SHP77 treated with DMSO at 0.1 percent for 48 hours (cell line): ENCODE data around the gene PDK2.
"Not testable (repeated sequence)": the region's sequence is repeated elsewhere in the genome, so short reads cannot be mapped to it uniquely, and the experiment has no call there.

ENCODE experiments used
- DNase-seq: peaks from one replicate; lab custom pipeline; 2025; lab: John Stamatoyannopoulos, UW

The PDK2 gene

DNA sequence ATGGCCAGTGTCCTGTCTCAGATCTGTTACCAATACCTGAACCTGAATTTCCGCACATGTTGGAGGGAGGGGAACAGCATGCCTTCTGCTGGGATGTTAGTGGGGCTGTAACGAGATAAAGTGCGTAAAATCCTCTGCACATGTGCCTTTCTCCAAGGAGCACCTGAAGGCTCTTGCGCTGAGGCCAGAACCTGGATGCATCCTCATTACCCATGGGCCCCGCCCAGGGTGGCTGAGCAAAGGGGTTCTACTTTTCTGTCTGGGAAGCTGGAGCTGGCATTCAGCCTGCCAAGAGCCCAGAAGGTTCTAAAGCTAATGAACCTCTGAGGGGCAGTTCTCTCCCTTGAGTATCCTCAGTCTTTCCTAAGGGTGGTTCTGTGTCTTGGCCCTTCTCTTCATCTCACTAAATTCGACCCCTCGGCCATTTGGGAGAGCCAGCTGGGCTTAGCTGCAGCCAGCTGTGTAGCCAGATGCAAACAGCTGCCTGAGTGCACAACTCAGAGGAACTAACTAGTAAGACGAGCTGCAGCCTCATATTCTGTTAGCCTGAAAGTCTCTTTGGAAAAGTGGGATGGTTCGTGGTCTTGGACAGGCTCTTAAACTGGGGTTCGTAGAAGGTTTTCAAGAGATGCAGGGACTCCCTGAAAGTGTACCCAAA lies 36.7 kb upstream of the PDK2 start:
- no peak for DNase-seq

GRCh38 chr17:50059256-50059655 lies 35.9 kb upstream of the PDK2 start:
- DNase-seq, result no peak

DNA sequence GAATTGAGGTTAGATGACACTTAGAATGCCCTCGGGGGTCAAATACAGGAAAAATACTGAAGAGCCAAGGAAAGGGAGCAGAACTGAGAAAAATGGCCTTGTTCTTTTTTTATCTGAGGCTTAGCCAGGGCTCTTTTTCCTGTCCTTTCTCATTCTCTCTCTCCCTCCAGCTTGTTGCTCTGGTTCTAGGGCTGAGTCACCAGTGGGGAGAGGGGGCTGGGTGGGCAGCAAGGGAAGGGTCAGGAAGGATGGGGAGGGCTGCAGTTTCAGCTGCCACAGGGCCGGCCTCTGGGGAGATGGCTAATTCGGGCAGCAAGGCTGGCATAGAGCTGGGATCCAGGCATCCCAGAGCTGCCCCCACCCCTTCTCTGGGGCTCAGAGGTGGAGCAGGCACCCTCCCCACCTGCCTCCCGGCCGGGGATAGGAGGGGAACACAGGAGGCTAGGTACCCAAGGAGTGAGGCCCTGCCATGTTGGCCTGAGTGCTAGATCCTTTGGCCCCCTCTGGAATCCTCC lies 35.3 kb upstream of the PDK2 start:
- no peak for DNase-seq

DNA sequence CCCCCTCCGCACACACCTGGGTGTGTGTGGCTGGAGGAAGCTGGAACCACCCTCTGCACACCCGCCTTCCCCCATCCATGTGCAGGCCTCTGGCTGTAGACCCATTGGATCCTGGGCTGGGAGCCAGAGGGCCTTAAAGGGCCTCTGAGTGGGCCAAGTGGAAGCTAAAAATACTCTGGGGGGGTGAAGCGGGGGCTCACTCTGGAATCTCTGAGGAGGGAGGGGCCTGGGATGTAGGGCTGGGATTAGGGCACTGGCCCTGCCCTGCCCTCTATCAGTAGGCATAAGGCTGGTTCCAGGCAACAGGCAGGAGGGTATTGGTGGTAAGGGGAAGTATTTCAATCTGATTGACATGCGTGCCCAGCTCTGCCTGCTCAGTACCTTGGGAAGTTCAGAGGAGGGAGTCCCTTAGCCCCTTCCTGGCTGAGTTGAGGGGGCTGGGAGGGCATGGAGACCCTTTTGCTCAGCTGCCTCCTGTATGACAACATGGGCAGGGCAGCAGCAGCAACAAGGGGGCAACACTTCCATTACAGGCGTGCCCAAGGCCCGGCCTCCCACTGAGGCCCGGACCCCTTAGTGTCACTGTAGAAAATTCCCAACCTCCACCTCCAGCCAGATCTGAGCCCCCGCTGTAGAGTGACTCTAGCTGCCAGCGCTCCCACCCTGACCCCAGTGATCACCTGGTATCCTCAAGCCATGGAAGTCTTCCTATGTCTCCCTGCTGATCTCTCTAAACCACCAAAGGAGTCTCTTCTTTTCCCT lies 34.0 kb upstream of the PDK2 start:
- no peak for DNase-seq

- not testable (repeated sequence) for DNase-seq
Measured at GRCh38 chr17:50061713-50062045, 33.5 kb upstream of the PDK2 start.

DNA sequence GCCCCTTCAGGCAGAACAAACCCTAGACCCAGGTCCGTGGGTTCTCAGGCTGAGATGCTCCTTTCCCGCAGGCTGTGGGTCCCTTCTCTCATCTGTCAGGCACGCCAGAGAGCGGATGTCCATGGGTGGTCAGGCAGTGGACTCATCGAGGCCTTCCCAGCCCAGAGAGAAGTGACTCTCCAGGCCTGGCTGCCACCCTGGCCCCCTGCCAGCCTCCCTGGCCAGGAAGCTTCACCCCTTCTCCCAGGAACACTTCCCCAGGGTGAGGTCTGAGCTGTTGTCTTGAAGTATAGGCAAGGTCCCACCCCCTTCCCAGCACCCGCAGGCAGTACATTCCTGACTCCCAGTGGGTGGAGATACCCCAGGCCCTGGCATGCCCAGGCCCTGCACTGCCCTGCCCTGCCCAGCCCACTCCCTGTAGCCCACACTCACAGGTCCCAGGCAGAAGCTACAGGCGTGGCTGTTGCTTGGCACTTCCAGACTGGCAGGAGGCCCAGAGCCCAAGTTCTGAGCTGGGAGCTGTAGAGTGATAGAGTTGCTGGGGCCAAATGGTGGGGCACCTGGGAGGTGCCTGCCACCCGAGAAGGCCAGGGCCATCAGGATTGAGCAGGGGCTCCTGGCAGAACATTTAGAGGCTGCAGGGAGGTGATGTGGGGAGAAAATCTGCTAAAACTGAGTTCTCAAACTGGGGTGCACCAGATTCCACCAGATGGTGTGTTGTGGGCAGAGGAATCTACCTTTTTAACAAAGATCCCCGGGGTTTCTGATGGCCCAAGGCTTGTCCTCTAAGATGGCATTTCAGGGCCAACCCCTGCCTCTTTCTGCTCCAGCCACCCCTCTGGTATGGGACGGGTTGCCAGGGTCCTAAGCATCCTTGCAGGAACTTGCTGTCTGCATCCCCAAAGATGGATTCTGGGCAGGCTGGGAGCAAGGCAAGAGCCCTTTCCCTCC lies 32.6 kb upstream of the PDK2 start:
- DNase-seq, result no peak

- DNase-seq, result no peak
Measured at GRCh38 chr17:50063561-50064252, 31.4 kb upstream of the PDK2 start.

DNA sequence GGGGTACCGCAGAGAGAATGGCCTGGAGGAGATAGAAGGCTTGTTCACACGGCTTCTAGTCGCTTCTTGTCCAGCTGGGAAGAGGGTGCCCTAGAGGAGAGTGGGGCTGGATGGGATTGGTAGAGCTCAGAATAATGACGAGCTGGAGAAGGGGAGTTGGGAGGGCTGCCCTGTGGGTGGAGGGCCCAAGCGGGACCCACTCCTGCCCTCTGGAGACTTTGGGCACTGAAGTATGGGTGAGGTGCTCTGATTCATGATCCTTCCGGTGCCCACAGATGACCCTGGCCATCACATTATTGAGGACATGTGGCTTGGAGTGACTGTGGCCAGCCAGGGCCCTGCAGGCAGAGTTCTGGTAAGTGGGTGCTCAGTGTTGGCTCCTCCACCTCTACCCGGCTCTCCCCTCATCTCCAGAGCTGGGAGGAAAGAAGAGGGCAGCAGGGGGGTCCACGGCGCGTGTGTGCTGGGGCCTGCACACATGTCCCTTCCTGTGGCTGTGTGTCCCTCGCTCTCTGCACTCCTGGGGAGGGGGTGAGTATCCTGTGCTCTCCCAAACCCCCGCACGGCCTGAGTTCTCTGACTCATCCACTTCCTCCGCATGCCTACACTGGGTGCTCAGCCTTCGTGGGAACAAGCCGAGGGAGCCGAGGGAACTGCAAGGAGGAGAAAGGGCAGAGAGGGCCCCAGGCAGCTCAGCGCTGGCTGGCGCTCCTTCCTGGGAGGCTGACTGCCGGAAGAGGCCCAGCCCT lies 30.7 kb upstream of the PDK2 start:
- DNase-seq, result no peak

GRCh38 chr17:50065056-50065455 lies 30.1 kb upstream of the PDK2 start:
- no peak for DNase-seq

DNA sequence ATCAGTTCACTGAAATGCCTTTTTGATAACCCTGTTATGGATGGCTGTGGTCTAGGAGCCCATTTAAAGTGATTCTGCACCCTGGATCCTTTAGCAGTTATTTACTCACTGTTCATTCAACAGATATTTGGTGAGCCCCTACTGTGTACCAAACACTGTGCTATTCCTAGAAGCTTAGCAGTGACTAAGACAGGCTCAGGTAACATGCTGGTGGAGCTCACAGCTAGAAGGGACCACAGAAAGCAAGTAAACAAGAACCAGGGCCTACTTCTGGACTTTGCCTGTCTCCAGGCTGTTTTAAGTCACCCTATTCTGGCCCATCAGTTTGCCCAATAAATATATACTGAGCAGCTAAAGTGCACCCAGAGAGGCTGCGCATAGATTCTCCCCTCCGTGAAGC lies 28.2 kb upstream of the PDK2 start:
- DNase-seq, result no peak

DNA sequence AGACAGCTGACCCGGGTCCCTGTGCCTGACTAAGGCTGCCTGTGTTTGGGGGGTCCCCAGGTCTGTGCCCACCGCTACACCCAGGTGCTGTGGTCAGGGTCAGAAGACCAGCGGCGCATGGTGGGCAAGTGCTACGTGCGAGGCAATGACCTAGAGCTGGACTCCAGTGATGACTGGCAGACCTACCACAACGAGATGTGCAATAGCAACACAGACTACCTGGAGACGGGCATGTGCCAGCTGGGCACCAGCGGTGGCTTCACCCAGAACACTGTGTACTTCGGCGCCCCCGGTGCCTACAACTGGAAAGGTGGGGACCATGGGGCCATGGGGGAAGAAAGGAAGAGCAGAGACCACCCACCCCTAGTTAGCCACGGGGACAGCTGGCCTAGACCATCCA lies 27.2 kb upstream of the PDK2 start:
- no peak for DNase-seq

DNA sequence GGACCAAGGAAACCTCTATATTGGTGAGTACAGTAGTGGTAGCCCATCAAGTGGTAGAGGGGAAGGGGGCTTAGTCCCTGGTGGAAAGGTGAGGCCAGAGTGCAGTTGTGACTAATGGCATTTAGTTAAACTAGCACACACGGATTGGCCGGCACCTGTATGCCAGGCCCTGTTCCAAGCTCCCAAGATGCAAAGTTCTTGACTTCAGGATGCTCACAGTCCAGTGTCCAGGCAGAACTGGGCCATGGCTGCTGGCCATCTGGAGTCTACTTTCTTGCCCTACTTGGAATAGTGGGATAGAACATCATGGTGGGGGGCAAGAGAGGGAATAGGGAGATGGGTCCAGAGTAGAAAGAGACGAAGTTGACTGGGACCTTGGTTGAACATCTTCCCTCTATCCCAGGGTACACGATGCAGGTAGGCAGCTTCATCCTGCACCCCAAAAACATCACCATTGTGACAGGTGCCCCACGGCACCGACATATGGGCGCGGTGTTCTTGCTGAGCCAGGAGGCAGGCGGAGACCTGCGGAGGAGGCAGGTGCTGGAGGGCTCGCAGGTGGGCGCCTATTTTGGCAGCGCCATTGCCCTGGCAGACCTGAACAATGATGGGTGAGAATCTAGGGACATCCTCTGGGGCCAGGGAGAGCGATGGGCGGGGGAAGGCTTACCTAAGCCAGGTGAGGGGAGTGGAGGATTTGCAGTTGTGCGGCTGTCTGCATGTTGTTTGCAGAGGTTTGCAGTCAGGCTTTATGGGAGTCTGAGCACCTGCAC lies 24.1 kb upstream of the PDK2 start:
- no peak for DNase-seq

- DNase-seq, result no peak
Measured at GRCh38 chr17:50071692-50072091, 23.5 kb upstream of the PDK2 start.

DNA sequence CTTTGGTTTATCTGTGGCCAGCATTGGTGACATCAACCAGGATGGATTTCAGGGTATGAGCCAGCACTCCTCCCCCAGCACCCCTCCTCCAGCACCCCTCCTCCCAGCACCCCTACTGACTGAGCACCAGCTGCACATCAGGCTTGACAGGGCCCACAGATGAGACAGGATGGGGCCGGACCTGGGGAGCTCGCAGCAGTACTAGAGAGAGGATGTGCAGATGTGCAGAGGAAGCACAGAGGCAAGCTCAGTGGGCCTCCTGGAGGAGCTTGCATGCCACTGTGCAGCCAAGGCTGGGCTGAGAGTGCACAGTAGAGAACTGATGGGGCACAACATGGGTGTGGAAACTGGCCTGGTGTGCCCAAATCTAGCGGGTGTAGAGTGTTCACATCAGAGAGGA lies 23.0 kb upstream of the PDK2 start:
- DNase-seq, result no peak

DNA sequence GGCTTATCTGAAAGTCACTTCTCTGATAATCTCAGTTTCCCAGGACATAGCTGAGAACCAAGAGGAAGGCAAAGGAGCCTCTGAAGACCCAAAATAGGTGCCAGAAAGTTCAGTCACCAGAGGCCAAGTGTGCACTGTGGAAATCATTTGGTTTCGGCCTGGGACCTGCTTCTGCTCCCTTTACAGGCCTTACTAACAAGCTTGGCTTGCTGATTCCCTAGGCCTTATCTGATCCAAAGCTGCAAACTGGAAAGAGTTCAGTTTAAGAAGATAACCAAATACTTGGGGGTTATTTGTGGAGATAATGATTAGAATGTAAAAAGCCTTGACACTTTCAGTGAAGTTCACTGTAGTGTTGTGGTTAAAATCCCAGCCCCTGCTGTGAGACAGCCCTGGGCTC lies 22.2 kb upstream of the PDK2 start:
- DNase-seq, result no peak

GRCh38 chr17:50074227-50074626 lies 20.9 kb upstream of the PDK2 start:
- no peak for DNase-seq

DNA sequence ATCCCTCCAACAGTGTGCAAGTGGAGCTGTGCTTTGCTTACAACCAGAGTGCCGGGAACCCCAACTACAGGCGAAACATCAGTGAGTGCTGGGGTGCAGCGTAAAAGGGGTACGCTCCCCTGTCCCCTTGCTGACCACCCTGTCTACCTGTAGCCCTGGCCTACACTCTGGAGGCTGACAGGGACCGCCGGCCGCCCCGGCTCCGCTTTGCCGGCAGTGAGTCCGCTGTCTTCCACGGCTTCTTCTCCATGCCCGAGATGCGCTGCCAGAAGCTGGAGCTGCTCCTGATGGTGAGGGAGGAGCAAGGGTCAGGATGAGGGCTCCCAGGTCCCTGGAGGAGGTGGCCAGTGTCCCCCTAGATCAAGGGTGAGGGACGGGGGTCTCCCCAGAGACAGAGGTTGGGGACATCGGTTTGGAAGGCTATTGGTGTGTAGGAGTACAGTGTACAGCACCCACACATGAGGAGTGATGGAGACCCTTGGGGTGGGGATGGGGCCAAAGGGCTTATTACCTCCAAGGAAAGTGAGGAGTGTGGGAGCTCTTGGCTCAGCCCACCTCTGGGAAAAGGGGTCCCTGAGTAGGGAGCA lies 19.6 kb upstream of the PDK2 start:
- no peak for DNase-seq

DNA sequence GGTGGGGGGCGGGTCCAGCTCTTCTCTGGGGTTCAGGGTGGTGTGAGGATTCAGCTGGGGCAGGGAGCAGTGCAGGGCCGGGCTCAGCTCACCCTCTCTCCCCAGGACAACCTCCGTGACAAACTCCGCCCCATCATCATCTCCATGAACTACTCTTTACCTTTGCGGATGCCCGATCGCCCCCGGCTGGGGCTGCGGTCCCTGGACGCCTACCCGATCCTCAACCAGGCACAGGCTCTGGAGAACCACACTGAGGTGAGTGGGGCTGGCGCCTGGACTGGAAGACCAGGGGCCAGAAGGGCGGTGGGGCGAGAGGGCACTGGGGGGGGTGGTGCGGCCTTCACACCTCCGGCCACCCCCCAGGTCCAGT lies 18.9 kb upstream of the PDK2 start:
- DNase-seq, result no peak

DNA sequence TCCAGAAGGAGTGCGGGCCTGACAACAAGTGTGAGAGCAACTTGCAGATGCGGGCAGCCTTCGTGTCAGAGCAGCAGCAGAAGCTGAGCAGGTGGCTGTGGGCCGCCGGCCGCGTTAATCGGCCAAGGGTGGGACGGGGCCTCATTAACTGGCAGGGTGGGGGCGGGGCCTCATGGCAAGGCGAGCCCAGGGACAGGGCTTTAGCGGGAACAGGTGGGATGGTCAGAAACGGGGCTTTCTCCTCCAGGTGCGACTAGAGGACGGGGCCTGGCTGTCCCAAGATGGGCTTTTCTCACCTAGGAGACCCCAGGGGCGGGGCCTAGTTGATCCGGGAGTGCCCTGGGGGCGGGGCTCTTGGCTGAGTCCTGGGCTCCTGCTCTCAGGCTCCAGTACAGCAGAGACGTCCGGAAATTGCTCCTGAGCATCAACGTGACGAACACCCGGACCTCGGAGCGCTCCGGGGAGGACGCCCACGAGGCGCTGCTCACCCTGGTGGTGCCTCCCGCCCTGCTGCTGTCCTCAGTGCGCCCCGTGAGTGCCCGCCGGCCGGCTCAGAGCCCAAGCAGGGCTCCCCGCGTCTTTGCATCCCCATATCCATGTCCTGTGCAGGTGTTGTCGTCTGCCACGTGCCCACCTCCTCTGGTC lies 18.4 kb upstream of the PDK2 start:
- DNase-seq, result no peak

DNA sequence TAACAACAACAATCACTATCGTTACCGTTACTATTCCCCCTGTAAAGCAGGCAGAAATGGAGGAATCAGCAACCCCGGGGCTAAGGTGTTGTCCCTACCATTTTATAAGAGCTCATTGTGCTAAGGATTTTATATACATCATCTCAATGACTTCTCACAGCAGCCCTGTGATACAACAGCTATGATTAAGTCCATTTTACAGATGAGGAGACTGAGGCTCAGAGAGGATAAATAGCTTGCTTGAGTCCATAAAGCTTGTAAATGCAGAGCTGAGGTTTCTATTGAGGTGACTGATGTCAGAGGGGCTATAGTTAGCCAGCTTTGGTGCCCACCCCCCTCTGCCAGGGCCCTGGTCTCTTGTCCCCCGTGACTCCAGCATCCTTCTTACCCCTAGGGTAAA lies 16.7 kb upstream of the PDK2 start:
- DNase-seq, result no peak
